Measurements from ENCODE around the gene ERBB2.

The ERBB2 gene

DNA sequence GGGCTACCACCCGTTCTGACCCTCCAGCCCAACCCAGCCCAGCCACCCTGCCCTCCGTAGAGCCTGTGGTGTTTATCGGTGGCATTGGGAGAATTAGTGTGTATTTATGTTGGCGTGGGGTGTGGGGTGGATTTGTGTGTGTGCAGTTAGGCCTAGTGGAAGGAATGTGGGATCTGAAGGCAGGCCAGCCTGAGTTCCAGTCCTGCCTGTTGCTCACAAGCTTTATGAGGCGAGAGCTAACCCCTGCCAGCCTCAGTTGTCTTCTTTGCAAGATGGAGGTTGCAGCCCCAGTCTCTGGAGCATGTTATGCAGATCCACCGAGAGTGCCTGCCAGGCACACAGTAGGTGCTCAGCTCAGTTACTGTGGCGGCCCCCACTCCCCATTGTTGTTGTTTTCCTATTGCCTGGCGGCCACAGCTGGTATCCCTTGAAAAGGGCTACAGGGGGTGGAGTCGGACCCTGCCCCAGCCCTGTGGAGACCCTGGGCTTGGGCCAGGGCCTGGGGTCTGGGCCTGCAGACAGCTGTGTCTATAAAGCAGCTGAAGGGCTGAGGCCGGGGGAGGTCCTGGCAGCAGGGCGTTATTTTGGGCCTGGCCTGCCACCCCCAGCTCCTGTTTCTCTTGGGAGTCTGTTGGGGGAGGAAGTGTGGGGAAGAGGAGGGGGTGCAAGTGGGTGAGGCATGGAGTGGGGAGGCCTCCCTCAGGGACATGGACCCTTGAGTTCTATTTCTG is 5.1 kb downstream of the ERBB2 start:
- no peaks in the 10 kb centered on the region for H3K27me3 ChIP-seq (replicated peaks; ENCODE audit: control insufficient read depth, insufficient read depth, low read length)
- H3K36me3 ChIP-seq (ENCODE audit: control insufficient read depth, insufficient read depth, low read length): no peaks in the 10 kb centered on the region
- TF ChIP-seq, protein P1, sequence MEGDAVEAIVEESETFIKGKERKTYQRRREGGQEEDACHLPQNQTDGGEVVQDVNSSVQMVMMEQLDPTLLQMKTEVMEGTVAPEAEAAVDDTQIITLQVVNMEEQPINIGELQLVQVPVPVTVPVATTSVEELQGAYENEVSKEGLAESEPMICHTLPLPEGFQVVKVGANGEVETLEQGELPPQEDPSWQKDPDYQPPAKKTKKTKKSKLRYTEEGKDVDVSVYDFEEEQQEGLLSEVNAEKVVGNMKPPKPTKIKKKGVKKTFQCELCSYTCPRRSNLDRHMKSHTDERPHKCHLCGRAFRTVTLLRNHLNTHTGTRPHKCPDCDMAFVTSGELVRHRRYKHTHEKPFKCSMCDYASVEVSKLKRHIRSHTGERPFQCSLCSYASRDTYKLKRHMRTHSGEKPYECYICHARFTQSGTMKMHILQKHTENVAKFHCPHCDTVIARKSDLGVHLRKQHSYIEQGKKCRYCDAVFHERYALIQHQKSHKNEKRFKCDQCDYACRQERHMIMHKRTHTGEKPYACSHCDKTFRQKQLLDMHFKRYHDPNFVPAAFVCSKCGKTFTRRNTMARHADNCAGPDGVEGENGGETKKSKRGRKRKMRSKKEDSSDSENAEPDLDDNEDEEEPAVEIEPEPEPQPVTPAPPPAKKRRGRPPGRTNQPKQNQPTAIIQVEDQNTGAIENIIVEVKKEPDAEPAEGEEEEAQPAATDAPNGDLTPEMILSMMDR (IDR thresholded peaks at IDR 0.05; ENCODE audit: insufficient read depth, low read length, poor library complexity, severe bottlenecking): no peak
- no peak overlapping the region for H3K4me3 ChIP-seq (replicated peaks; ENCODE audit: low read depth, low read length)
- no peak for DNase-seq (ENCODE audit: extremely low read depth, insufficient read length)

DNA sequence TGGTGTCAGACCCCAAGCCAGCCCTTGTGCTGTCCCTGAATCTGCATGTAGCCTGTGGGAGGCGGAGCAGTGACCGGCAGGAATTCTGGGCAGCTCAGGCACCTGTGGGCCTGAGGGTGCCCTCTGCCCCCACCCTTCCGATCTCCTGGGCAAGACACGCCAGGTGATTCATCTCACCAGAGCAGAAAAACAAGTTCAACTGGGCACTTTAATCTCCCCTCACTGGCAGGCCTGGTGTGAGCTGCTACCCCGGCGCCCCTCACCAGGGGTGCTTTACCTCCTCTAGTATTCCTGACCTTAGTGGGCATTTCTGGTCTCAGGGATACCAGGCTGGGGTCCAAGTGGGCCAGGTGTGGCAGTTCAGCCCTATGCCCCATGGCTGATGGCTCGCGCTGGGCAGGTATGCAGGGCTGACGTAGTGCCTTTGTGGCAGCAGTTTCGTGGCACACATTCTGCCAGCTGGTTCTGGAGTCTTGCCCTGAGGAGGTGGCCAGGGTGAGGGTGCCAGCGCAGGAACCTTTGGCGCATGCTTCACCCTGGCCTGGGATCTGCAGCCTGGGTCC is 6.0 kb downstream of the ERBB2 start:
- TF ChIP-seq, protein P1 (IDR thresholded peaks at IDR 0.05; ENCODE audit: insufficient read depth, low read length, poor library complexity, severe bottlenecking): no peak
- H3K4me3 ChIP-seq (replicated peaks; ENCODE audit: low read depth, low read length): no peak overlapping the region
- no peaks in the 10 kb centered on the region for H3K36me3 ChIP-seq (ENCODE audit: control insufficient read depth, insufficient read depth, low read length)
- DNase-seq (ENCODE audit: extremely low read depth, insufficient read length): no peak
- H3K27me3 ChIP-seq (replicated peaks; ENCODE audit: control insufficient read depth, insufficient read depth, low read length): no peaks in the 10 kb centered on the region

DNA sequence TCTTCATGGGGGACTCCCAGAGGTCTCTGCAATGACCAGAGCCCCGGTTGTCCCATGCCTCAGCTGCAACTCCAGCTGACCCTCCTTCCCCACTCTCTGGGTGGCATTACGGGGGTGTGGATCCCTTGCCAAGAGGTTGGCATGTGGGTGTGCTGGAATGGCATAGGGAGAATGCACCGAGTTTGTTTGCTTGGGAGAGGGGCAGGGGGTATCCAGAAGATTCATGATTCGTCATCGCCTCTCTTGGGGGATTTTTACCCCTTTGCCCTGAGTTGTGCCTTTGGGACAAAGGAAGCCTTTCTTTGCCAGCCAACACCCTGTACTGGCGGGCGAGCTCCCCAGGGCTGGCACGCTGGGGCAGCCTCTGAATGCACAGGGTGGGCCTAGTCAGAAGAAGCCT is 6.5 kb downstream of the ERBB2 start:
- DNase-seq (ENCODE audit: extremely low read depth, insufficient read length): no peak
- no peaks in the 10 kb centered on the region for H3K36me3 ChIP-seq (ENCODE audit: control insufficient read depth, insufficient read depth, low read length)
- no peak overlapping the region for H3K4me3 ChIP-seq (replicated peaks; ENCODE audit: low read depth, low read length)
- TF ChIP-seq, protein P1 (IDR thresholded peaks at IDR 0.05; ENCODE audit: insufficient read depth, low read length, poor library complexity, severe bottlenecking): no peak
- H3K27me3 ChIP-seq (replicated peaks; ENCODE audit: control insufficient read depth, insufficient read depth, low read length): no peaks in the 10 kb centered on the region

DNA sequence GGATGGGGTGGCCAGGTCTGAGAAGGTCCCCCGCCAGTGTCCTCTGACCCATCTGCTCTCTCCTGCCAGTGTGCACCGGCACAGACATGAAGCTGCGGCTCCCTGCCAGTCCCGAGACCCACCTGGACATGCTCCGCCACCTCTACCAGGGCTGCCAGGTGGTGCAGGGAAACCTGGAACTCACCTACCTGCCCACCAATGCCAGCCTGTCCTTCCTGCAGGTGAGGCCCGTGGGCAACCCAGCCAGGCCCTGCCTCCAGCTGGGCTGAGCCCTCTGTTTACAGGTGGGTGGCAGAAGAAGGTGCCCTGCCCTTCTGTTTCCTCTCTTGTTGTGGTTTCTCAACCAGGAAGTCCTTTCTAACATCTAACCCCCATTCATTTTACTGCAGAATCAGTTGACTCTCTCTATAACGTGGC is 7.1 kb downstream of the ERBB2 start:
- H3K36me3 ChIP-seq (ENCODE audit: control insufficient read depth, insufficient read depth, low read length): no peaks in the 10 kb centered on the region

DNA sequence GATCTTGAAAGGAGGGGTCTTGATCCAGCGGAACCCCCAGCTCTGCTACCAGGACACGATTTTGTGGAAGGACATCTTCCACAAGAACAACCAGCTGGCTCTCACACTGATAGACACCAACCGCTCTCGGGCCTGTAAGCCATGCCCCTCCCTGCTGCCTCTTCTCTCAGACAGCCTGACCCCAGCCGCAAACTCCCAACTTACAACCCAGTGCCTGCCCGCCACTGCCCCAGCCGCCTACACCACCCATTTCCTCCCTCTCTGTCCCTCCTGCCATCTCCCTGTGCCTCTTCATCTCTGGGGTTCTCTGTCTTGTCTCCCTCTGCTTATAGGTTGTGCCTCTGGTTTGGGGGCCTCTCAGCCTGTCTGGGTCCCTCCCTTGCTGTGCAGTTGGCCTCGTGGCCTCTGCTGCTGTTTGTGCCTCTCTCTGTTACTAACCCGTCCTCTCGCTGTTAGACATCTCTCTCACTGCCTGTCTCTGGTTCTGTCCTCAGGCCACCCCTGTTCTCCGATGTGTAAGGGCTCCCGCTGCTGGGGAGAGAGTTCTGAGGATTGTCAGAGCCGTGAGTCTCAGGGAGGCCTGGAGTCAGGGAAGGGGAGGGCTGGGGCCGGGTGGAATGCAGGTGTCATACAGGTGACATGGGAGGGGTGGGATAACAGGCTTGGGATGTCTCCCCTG is 9.6 kb downstream of the ERBB2 start:
- no peak for DNase-seq (ENCODE audit: extremely low read depth, insufficient read length)
- TF ChIP-seq, protein P1 (IDR thresholded peaks at IDR 0.05; ENCODE audit: insufficient read depth, low read length, poor library complexity, severe bottlenecking): no peak
- Histone ChIP-seq H3K27me3 (replicated peaks; ENCODE audit: control insufficient read depth, insufficient read depth, low read length) (no peaks in the 10 kb centered on the region), H3K36me3 (ENCODE audit: control insufficient read depth, insufficient read depth, low read length) (no peaks in the 10 kb centered on the region), H3K4me3 (replicated peaks; ENCODE audit: low read depth, low read length) (no peak overlapping the region)

More for the DNA sequence above, 7.1 kb downstream of the ERBB2 start:
- Histone ChIP-seq H3K27me3 (replicated peaks; ENCODE audit: control insufficient read depth, insufficient read depth, low read length) (no peaks in the 10 kb centered on the region), H3K4me3 (replicated peaks; ENCODE audit: low read depth, low read length) (no peak overlapping the region)
- no peak for DNase-seq (ENCODE audit: extremely low read depth, insufficient read length)
- TF ChIP-seq, protein P1 (IDR thresholded peaks at IDR 0.05; ENCODE audit: insufficient read depth, low read length, poor library complexity, severe bottlenecking): no peak

All from GM06990 (cell line).